Omental fat pad (tissue), 4 donors: ENCODE results near the gene ASB1. TPM values are rescaled to one million over a fixed set of nuclear protein-coding genes. Genes with fewer than 3 reads are reported as not detected.

Experiments used
- ATAC-seq: fragments of 150-250 bp; one replicate; pipeline ENCODE4 v1.9.1; 2016; ENCODE audit warnings: mild to moderate bottlenecking, moderate library complexity; ENCODE audit not compliant: low FRiP score
- DNase-seq: peaks from one replicate; pipeline ENCODE4 v3.0.0-alpha.2; 2019; ENCODE audit warnings: low spot score
- total RNA-seq, 4 donors: library from RNA; depleted of rRNA; stranded (reverse); fragments of >200 nt; gene quantifications; one replicate each; pipeline ENCODE4 v1.1.0, GENCODE V29; 2016
- TF ChIP-seq, protein P1 (sequence below), 3 donors: fragments of 450-650 bp; IDR thresholded peaks; one replicate each; pipeline ENCODE4 v1.5.1; 2016 to 2017; ENCODE audit warnings: antibody characterized with exemption in 3 of 3, mild to moderate bottlenecking in 3 of 3, moderate library complexity in 2 of 3

Gene ASB1
- total RNA-seq, 4 donors from 2014 or later: 12.9 to 23.4 (median 14.4) TPM

DNA sequence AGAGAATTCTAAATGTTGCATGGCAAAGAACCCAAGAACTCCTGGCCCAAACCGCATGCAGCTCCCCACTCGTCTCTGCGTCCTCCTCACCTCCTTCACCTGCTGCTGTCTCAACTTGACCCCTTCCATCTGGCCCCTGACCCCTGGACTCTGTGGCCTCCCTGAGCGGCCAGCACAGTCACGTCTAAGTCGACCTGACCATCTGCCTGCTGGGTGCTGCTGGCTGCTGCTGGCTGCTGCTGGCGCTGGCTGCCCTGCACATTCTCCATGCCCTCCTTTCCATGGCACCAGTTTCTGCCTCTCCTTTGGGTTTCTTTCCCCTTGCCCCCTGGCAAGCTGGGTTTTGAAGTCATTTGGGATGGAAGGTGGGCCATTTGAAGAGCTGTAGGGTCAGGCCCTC, 30.1 kb upstream of the ASB1 start:
- TF ChIP-seq, protein P1, sequence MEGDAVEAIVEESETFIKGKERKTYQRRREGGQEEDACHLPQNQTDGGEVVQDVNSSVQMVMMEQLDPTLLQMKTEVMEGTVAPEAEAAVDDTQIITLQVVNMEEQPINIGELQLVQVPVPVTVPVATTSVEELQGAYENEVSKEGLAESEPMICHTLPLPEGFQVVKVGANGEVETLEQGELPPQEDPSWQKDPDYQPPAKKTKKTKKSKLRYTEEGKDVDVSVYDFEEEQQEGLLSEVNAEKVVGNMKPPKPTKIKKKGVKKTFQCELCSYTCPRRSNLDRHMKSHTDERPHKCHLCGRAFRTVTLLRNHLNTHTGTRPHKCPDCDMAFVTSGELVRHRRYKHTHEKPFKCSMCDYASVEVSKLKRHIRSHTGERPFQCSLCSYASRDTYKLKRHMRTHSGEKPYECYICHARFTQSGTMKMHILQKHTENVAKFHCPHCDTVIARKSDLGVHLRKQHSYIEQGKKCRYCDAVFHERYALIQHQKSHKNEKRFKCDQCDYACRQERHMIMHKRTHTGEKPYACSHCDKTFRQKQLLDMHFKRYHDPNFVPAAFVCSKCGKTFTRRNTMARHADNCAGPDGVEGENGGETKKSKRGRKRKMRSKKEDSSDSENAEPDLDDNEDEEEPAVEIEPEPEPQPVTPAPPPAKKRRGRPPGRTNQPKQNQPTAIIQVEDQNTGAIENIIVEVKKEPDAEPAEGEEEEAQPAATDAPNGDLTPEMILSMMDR (IDR thresholded peaks at IDR 0.05): no peak
- DNase-seq (no peak), ATAC-seq (no peak)

DNA sequence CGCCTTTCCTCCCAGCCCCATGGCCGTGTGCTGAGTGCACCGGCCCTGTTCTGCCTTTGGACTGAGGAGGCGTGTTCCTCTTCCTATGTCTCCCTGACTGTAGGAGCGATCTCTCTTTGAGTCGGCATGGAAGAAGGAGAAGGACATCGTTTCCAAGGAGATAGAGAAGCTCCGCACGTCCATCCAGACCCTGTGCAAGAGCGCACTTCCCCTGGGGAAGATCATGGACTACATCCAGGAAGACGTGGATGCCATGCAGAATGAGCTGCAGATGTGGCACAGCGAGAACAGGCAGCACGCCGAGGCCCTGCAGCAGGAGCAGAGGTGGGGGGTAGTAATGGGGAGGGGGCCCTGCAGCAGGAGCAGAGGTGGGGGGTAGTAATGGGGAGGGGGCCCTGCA, 29.4 kb upstream of the ASB1 start:
- DNase-seq: no peak

DNA sequence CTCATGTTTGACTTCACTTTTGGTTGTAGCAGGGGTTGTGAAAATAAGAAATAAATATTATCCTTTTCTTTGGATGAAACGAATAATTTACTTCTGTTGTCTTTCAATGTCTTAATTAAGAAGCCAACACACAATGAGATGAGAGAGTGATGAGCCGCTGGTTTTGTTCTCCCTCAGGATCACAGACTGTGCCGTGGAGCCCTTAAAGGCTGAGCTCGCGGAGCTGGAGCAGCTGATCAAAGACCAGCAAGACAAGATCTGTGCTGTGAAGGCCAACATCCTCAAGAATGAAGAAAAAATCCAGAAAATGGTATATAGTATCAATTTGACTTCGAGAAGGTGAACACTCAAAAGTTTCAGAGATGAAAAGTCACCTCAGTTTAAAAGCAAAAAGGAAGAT, 28.1 kb upstream of the ASB1 start:
- ATAC-seq (no peak), DNase-seq (no peak)
- TF ChIP-seq, protein P1 (IDR thresholded peaks at IDR 0.05): no peak

More for the DNA sequence above, 29.4 kb upstream of the ASB1 start:
- TF ChIP-seq, protein P1 (IDR thresholded peaks at IDR 0.05): no peak
- no peak for ATAC-seq

DNA sequence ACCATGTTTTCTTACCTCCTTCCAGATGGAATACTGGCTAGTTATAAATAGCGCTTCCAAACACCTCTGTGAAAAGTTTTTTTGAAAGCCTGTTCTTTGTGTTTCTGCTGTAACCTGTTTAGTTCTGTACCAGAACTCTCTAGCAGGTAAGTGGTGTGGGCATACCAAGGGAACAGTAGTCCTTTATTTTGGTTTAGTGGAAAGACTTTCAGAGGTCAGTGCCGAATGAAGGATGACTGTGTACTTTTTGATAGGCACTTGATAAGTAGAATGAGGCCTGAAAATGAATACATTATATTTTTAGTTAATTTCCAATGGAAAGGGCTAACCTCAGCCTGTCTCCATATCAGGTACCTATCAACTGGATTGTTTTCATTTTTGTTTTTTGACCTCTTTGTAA, 27.6 kb upstream of the ASB1 start:
- ATAC-seq (no peak), DNase-seq (no peak)
- TF ChIP-seq, protein P1 (IDR thresholded peaks at IDR 0.05): no peak

DNA sequence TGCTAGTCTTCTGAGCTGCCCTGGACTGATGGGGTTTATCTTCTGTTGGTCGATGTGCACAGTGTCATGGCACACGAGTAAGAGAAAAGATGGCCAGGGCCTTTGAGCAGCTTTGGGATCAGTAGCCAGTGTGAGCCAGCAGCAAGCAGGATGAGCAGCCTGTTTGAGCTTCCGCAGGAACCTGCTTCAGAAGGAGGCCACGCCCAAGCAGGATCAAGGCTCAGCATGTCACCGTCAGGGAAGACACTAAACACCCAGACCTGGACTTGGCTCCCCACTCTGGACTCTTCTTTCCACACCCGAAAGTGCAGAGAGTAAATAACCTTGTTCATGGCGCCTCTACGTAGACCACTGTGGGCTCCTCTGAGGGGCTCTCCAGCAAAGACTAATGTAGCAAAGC, 25.2 kb upstream of the ASB1 start:
- TF ChIP-seq, protein P1 (IDR thresholded peaks at IDR 0.05): no peak
- ATAC-seq (no peak), DNase-seq (no peak)

DNA sequence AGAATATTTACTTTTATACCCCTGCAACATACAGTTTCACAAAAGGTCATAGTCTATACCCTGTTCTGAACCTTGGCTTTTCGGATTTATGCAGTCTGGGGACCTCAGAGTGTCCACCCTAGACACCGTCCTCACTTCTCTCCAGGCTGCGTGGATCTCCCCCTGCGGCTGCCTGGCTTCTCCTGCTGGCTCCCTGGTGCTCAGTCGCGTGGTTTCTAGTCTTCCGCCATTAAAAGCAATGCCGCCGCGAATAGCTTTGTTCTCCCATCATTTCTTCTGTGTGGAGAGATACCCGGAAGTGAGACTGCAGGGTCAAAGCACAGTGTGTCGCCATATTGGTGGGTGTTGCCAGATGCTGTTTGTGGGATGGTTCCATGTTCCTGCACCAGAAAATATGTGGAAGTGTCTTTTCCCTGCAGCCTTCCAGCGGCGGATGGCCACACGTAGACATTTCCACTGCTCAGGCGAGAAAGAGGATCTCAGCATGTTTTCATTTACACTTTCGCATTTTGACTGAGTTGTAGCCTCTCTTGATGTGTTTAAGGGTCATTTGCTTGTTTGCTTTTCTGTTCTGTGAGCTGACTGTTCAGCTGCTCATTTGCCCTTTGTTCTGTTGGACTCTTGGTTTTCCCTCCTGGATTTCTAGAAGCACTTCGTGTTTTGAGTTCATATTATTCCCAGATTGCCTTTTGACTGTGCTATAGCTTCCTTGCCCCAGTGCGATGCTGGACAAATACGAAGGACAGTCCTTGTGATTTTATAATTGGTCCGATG, 22.9 kb upstream of the ASB1 start:
- DNase-seq (no peak), ATAC-seq (no peak)
- TF ChIP-seq, protein P1 (IDR thresholded peaks at IDR 0.05): no peak
